Activated T-cell treated with anti-CD3 and anti-CD28 coated beads, Interleukin-2, amount 50 U/mL, for 72 hours (primary cell): ENCODE measurements around the gene CCDC30. TPM values are rescaled to one million over a fixed set of nuclear protein-coding genes. Genes with fewer than 3 reads are reported as not detected.

Experiments
- ATAC-seq, 2 donors: fragments of 150-1000 bp; cut with Tn5 transposase; replicated peaks in 1 of 2; 2 replicates each; pipeline ENCODE4 v1.10.0; 2021; ENCODE audit warnings: moderate library complexity in 2 of 2, mild to moderate bottlenecking in 1 of 2
- DNase-seq, 2 donors: peaks; one replicate each; pipeline ENCODE4 v3.0.0; 2021 to 2022; ENCODE audit warnings: mixed read lengths in 1 of 2
- H3K27ac Mint-ChIP-seq: one replicate; pipeline ENCODE4 v1.8.0; 2022; ENCODE audit warnings: mild to moderate bottlenecking, moderate library complexity, mixed read lengths
- H3K27me3 Mint-ChIP-seq: one replicate; pipeline ENCODE4 v1.8.0; 2022; ENCODE audit warnings: low read depth, mixed read lengths
- H3K36me3 Mint-ChIP-seq, 2 donors: one replicate each; pipeline ENCODE4 v1.8.0; 2022; ENCODE audit warnings: mixed read lengths in 2 of 2, mild to moderate bottlenecking in 1 of 2; ENCODE audit not compliant: insufficient read depth in 2 of 2
- H3K4me1 Mint-ChIP-seq: one replicate; pipeline ENCODE4 v1.8.0; 2022; ENCODE audit warnings: low read depth, mixed read lengths
- H3K4me3 Mint-ChIP-seq, 2 donors: one replicate each; pipeline ENCODE4 v1.8.0; 2022; ENCODE audit warnings: mild to moderate bottlenecking in 2 of 2, mixed read lengths in 2 of 2, moderate library complexity in 2 of 2
- H3K9me3 Mint-ChIP-seq, 2 donors: one replicate each; pipeline ENCODE4 v1.8.0; 2022; ENCODE audit warnings: mixed read lengths in 2 of 2
- total RNA-seq, 2 donors: library from RNA; stranded (reverse); gene quantifications; one replicate each; pipeline ENCODE4 v1.2.3, GENCODE V29; 2022

The CCDC30 gene
- total RNA-seq, 2 donors from 2014 or later: 2.7 to 3.0 TPM

DNA sequence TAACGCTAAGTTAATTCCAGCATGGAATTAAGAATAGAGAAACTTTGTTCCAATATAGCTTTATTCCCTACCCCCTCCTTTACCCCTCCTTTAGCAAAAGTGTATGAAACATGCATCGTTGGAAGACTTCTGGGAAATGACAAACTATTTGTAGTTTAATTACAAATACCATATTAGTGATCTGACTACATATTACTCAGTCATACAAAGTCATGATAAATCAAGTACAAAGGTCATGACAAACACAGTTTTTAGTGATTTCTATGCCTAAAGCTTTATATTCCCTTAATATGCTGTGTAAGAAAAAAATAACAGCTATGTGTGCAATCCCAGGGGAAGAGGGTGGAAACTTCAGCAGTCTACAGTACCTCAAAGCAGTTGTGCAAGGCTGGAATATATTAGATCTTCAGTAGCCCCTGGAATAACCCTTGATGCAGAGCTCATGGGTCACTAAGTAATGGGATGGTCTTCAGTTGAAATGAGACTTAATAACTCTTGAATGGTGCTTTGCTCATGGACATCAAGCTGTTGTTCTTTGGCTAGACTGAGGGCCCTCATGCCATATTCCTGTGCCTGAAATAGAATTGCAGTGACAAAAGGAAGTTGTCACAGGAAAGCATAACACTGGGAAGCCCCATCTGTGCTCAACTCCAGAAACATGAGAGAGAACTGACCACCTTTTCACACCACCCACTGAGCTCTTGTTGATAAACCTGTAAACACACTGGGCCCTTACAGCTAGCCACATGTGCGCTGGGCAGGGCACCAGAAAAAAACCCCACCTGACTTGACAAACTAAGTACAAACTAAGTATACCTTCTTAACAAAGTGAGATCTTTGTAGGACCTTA lies 32.6 kb upstream of the CCDC30 start:
- Mint-ChIP-seq H3K9me3 (no peaks in the 10 kb centered on the region), H3K4me1 (no peaks in the 10 kb centered on the region), H3K27ac (no peak overlapping the region), H3K36me3 (no peaks in the 10 kb centered on the region), H3K27me3 (no peaks in the 10 kb centered on the region), H3K4me3 (no peak overlapping the region)
- ATAC-seq (peak in 1 of 2 donors; percentile 49), DNase-seq (no peak)

DNA sequence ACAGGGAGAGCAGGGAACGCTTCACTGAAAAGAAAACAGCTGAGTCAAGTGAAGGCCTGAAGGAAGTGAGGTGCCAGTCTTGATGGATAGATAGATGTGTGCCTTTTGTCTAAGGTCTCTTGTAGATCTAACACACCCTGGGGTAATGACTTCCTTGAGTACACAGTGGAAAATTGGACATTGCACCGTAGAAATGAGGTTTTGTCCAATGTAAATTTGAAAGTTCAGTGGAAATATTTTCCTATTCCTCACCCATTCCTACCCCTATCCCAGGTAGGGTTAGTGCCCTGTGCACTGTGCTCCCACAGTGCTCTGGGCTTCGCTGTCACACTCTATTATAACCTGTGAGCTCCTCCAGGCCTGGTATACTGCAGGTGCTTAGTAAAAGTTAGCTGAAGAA lies 31.6 kb upstream of the CCDC30 start:
- no peak for ATAC-seq
- Mint-ChIP-seq H3K4me3 (no peak overlapping the region), H3K36me3 (no peaks in the 10 kb centered on the region), H3K27ac (no peak overlapping the region), H3K27me3 (no peaks in the 10 kb centered on the region), H3K4me1 (no peaks in the 10 kb centered on the region), H3K9me3 (no peaks in the 10 kb centered on the region)
- DNase-seq: no peak

DNA sequence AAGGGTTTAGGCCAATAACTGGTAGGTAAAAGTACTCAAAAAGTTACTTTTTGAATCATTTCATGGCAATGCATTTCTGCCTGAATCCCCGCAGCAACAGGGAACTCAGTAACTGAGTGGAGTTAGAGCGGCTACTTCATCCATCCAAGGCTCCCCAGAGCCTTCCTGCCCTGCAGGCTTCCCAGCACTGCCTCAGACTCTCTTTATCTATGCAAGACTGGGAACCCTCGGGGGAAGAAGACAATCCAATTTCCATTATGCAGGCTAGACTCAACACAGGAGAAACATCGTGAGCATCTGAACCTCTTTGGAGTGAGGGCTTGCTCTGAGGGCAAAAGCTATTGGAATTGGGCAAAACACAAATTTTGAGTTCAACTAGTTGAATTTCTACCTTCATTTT lies 30.4 kb upstream of the CCDC30 start:
- ATAC-seq (no peak), DNase-seq (no peak)
- H3K27me3 Mint-ChIP-seq: no peaks in the 10 kb centered on the region
- no peaks in the 10 kb centered on the region for H3K4me1 Mint-ChIP-seq
- no peaks in the 10 kb centered on the region for H3K36me3 Mint-ChIP-seq
- no peak overlapping the region for H3K4me3 Mint-ChIP-seq
- no peaks in the 10 kb centered on the region for H3K9me3 Mint-ChIP-seq
- no peak overlapping the region for H3K27ac Mint-ChIP-seq

DNA sequence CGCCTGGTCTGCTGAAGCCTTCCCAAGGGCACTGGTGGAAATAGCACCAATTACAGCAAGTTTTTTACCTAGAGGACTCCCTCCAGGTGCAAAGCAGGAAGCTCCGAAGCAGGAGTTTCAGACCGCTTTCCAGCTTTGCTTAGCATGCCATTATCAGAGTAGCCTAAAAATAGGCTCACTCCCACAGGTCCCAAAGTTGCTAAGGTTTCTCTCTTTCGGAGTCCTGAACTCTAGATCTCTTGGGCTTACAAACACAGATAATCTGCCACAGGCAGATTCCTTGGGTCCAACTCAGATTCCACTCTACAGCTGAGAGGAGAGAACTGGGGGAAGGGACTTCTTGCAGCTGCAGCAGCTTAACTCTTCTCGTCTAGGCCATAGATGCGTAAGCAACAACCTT lies 29.7 kb upstream of the CCDC30 start:
- Mint-ChIP-seq H3K27ac (no peak overlapping the region), H3K27me3 (no peaks in the 10 kb centered on the region), H3K9me3 (no peaks in the 10 kb centered on the region), H3K4me3 (no peak overlapping the region), H3K4me1 (no peaks in the 10 kb centered on the region), H3K36me3 (no peaks in the 10 kb centered on the region)
- ATAC-seq (no peak), DNase-seq (no peak)

DNA sequence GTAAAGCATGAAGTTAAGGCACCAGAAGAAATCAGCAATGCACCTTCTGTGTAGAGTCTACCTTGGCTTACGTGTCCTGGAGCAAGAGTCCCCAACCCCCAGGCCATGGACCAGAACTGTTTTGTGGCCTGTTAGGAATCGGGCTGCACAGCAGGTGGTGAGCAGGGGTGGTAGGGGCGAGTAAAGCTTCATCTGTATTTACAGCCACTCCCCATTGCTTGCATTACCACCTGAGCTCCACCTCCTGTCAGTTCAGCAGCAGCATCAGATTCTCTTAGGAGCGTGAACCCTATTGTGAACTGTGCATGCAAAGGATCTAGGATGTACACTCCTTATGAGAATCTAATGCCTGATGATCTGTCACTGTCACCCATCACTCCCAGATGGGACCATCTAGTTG lies 28.7 kb upstream of the CCDC30 start:
- no peaks in the 10 kb centered on the region for H3K4me1 Mint-ChIP-seq
- ATAC-seq: no peak
- H3K27ac Mint-ChIP-seq: no peak overlapping the region
- H3K27me3 Mint-ChIP-seq: no peaks in the 10 kb centered on the region
- H3K9me3 Mint-ChIP-seq: no peaks in the 10 kb centered on the region
- no peak for DNase-seq
- H3K4me3 Mint-ChIP-seq: no peak overlapping the region
- no peaks in the 10 kb centered on the region for H3K36me3 Mint-ChIP-seq

DNA sequence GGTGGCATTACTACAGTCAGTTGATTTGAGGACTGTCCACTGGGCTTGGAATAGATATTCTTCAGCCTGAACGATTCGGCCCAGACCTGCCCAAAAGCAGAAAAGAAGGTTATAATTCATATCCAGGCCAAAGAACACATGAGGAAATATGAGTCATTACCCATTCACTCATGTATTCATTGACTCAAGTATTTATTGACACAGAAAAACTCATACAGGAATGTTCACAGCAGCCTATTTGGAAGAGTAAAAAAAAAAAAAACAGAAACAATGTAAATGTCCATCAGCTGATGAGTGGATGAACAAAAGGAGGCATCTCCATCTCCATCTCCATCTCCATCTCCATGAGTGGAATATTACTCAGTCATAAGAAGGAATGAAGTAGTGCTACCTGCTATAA lies 23.1 kb upstream of the CCDC30 start:
- no peak for ATAC-seq
- no peak overlapping the region for H3K27ac Mint-ChIP-seq
- no peaks in the 10 kb centered on the region for H3K27me3 Mint-ChIP-seq
- H3K4me3 Mint-ChIP-seq: no peak overlapping the region
- H3K36me3 Mint-ChIP-seq: no peaks in the 10 kb centered on the region
- DNase-seq: no peak
- no peaks in the 10 kb centered on the region for H3K4me1 Mint-ChIP-seq
- H3K9me3 Mint-ChIP-seq: no peaks in the 10 kb centered on the region

DNA sequence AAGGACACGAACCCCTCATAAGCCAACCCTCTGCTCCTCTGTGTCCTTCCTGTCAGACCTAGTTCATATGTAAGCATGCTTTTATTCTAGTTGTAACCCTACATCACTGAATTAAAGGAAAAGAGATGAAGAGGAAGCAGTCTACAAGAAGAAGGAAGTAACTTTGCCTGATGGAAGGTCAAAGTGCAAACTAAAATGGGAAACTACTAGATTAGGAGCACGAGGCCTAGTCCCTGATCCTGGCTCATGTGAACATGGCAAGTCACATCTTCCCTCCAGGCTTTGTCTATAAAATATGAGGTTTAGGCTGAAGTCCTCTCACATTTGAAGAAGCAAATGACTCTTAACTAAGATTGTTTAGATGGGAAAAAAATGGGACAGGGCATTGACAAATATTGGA lies 20.4 kb upstream of the CCDC30 start:
- no peaks in the 10 kb centered on the region for H3K4me1 Mint-ChIP-seq
- no peaks in the 10 kb centered on the region for H3K27me3 Mint-ChIP-seq
- H3K4me3 Mint-ChIP-seq: no peak overlapping the region
- no peak overlapping the region for H3K27ac Mint-ChIP-seq
- ATAC-seq (no peak), DNase-seq (no peak)
- H3K36me3 Mint-ChIP-seq: no peaks in the 10 kb centered on the region
- no peaks in the 10 kb centered on the region for H3K9me3 Mint-ChIP-seq

GRCh38 chr1:42449256-42449655 lies 13.8 kb upstream of the CCDC30 start:
- H3K27ac Mint-ChIP-seq: no peak overlapping the region
- H3K4me3 Mint-ChIP-seq: no peak overlapping the region
- no peaks in the 10 kb centered on the region for H3K36me3 Mint-ChIP-seq
- peaks cover 8% of the 10 kb centered on the region for H3K4me1 Mint-ChIP-seq
- DNase-seq (no peak), ATAC-seq (no peak)
- no peaks in the 10 kb centered on the region for H3K9me3 Mint-ChIP-seq
- no peaks in the 10 kb centered on the region for H3K27me3 Mint-ChIP-seq

DNA sequence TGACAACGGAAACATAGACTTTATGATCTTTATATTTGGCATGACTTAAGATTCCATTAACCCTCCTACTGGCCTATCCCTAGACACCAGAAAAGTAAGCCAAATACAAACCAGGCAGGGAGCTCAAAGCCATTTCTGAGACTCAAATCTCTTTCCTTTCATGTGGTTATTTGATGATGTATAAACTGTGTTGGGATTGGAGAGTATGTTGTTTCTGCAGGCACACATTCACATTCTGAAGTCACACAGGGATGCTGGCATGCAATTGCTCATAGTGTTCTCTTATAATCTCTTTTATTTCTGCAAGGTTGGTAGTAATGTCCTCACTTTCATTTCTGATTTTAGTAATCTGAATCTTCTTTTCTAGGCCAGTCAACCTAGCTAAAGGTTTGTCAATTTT lies 13.0 kb upstream of the CCDC30 start:
- Mint-ChIP-seq H3K36me3 (no peaks in the 10 kb centered on the region), H3K4me3 (no peak overlapping the region), H3K4me1 (peaks cover 8% of the 10 kb centered on the region), H3K27ac (no peak overlapping the region), H3K9me3 (no peaks in the 10 kb centered on the region), H3K27me3 (no peaks in the 10 kb centered on the region)
- peak; percentile 83 to 93 for ATAC-seq
- peak; percentile 6 to 10 for DNase-seq

DNA sequence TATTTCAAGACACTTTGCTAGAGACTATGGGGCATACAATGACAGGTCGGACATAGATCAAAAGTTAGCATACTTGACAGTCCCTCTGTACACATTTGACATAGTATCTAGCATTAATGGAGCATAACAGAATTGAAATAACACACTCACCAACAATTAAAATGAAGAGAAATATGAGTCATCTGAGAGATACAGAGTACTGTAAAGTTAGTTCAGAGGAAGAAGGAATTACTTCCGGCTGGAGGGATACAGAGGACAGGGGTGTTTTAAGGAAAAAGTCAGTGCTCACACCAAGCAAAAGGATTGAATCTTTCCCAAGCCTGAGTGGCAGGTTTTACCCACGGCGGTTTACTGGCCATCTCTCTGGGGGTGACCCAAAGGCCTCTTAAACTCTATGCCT lies 9.7 kb upstream of the CCDC30 start:
- Mint-ChIP-seq H3K4me1 (peaks cover 30% of the 10 kb centered on the region), H3K9me3 (no peaks in the 10 kb centered on the region), H3K36me3 (peaks cover 9 to 10% of the 10 kb centered on the region in 2 donors), H3K27me3 (no peaks in the 10 kb centered on the region), H3K4me3 (no peak overlapping the region), H3K27ac (no peak overlapping the region)
- ATAC-seq (no peak), DNase-seq (no peak)

DNA sequence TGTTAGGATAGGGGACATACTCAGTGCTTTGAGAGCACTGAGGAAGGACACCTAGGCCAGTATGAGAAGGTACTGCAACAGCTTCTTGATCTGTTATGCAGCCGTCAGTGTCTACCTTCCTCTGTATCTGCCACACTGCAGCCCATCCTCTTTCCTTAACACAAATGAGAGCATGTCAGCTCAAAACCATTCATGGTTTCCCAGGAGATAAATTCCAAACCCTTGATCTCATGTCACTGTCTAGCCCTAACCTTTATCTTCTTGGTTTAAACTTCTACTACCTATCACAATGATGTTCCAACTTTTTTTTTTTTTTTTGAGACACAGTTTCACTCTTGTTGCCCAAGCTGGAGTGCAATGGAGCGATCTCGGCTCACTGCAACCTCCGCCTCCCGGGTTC lies 8.7 kb upstream of the CCDC30 start:
- ATAC-seq: no peak
- Mint-ChIP-seq H3K27ac (no peak overlapping the region), H3K36me3 (peaks cover 9 to 13% of the 10 kb centered on the region in 2 donors), H3K9me3 (no peaks in the 10 kb centered on the region), H3K27me3 (no peaks in the 10 kb centered on the region), H3K4me1 (peaks cover 36% of the 10 kb centered on the region), H3K4me3 (no peak overlapping the region)
- no peak for DNase-seq

DNA sequence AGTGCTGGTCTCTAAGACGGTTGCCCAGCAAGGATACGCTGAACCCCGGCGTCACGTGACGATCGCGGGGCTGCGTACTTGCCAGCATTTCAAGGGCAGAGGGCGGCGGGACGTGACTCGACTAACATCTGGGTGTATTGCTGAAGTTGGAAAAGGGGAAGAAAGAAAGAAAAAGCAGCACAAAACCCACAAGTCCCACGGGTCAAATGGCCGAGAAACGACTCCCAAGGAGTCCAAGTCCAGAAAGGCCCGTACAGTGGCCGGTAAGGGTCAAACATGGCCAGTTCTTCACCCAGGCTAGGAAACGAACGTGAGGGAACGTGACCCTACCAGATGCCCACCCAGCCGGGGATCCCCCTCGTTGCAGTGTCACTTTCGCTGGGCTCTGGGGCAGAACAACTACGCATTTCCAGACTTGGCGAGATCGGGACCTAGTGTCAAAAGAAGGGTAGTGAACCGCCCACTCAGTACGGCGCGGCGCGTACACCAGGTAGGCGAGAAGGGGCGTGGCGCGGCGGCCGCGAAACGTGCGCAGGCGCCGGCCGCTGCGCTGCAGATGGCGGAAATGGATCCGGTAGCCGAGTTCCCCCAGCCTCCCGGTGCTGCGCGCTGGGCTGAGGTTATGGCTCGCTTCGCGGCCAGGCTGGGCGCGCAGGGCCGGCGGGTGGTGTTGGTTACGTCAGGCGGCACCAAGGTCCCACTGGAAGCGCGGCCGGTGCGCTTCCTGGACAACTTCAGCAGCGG lies 6.9 kb upstream of the CCDC30 start, which contains the start of the genes PPCS and ZMYND12:
Gene PPCS, plus strand, starts transcription at position 534 of the 744 bp plus-strand sequence. Its CDS starts 23 bp downstream, at position 557.
Gene ZMYND12, minus strand, starts transcription at position 13 of the 744 bp plus-strand sequence. CDS start 25 bp downstream, outside the sequence.
- H3K4me1 Mint-ChIP-seq: peaks cover 27% of the 10 kb centered on the region

GRCh38 chr1:42456754-42457089 lies 6.4 kb upstream of the CCDC30 start:
- no peaks in the 10 kb centered on the region for H3K27me3 Mint-ChIP-seq
- peaks cover 30% of the 10 kb centered on the region for H3K4me1 Mint-ChIP-seq
- peak; percentile 63 to 67 for DNase-seq
- H3K9me3 Mint-ChIP-seq: no peaks in the 10 kb centered on the region
- H3K4me3 Mint-ChIP-seq: peak overlapping the region; percentile 83 to 86
- ATAC-seq: peak; percentile 58 to 71
- H3K36me3 Mint-ChIP-seq: peaks cover 12 to 17% of the 10 kb centered on the region in 2 donors
- H3K27ac Mint-ChIP-seq: peak overlapping the region; percentile 97

More for the DNA sequence above, 6.9 kb upstream of the CCDC30 start, which contains the start of the genes PPCS and ZMYND12:
- Mint-ChIP-seq H3K4me3 (peak within 1 kb of the TSS; percentile 83 to 86), H3K27me3 (no peaks in the 10 kb centered on the region), H3K27ac (peak within 1 kb of the TSS; percentile 97), H3K36me3 (peaks cover 12 to 17% of the 10 kb centered on the region in 2 donors), H3K9me3 (no peaks in the 10 kb centered on the region)
- DNase-seq (peak; percentile 93 to 96), ATAC-seq (peak; percentile 92)
